OCI-M2 (cell line): ENCODE results near the gene PTF1A.
"Not testable (repeated sequence)": the region's sequence is repeated elsewhere in the genome, so short reads cannot be mapped to it uniquely, and the experiment has no call there.

Source experiments
- DNase-seq: peaks from one replicate; lab custom pipeline; 2025; ENCODE audit not compliant: unreplicated experiment; lab: John Stamatoyannopoulos, UW

Gene PTF1A

GRCh38 chr10:23203369-23204325, 11.5 kb downstream of the PTF1A start:
- no peak for DNase-seq

- no peak for DNase-seq
Measured at GRCh38 chr10:23204773-23205172, 12.7 kb downstream of the PTF1A start.

- no peak for DNase-seq
Measured at GRCh38 chr10:23205972-23206642, 14.0 kb downstream of the PTF1A start.

- no peak for DNase-seq
Measured at GRCh38 chr10:23217471-23217870, 25.4 kb downstream of the PTF1A start.

- DNase-seq: no peak
Measured at GRCh38 chr10:23230582-23230981, 38.5 kb downstream of the PTF1A start.

- no peak for DNase-seq
Measured at GRCh38 chr10:23238015-23238414, 45.9 kb downstream of the PTF1A start.

GRCh38 chr10:23241779-23242178, 49.7 kb downstream of the PTF1A start:
- DNase-seq: not testable (repeated sequence)
